Ureter (tissue), 1 donor: Measurements from ENCODE around the gene CATSPERB. TPM values are rescaled to one million over a fixed set of nuclear protein-coding genes. Genes with fewer than 3 reads are reported as not detected.
"Not testable (repeated sequence)": the region's sequence is repeated elsewhere in the genome, so short reads cannot be mapped to it uniquely, and the experiment has no call there.

Experiments used
- DNase-seq: peaks from one replicate; pipeline ENCODE4 v3.0.0-alpha.2; 2020; ENCODE audit warnings: low spot score
- total RNA-seq: library from RNA; stranded (reverse); gene quantifications from one replicate; pipeline ENCODE4 v1.2.4, GENCODE V29; 2023
- donor health status: DM: yes; HTN: yes; CAD: no.

Gene CATSPERB
- total RNA-seq, 1 donor from 2014 or later = 7.3 TPM

DNA sequence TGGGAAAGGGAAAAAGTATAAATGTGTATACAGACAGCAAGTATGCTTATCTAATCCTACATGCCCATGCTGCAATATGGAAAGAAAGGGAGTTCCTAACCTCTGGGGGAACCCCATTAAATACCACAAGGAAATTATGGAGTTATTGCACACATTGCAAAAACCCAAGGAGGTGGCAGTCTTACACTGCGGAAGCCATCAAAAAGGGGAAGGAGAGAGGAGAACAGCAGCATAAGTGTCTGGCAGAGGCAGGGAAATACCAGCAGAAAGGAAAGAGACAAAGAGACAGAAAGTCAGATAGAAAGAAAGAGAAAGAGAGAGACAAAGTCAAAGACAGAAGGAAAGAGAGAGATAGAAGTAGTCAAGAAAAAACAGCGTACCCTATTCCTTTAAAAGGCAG lies 64.8 kb downstream of the CATSPERB start:
- DNase-seq = not testable (repeated sequence)

DNA sequence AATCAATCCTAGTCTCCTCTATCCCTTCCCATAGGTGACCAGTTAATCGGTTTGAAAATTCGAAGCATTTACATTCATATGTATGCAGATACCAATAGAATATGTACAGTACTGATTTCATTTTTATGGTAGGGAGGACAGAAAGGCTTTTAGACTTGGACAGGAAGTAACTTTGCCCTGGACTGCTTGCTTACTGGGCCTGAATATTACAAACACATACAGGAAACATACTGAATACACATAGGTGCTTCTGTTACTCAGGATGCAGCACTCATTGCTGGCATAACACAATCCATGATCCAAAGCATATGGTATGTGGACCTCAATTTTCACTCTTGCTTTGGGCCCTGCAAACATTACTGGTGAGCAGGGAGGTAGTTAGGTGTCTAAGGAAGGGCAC lies 71.1 kb downstream of the CATSPERB start:
- no peak for DNase-seq

DNA sequence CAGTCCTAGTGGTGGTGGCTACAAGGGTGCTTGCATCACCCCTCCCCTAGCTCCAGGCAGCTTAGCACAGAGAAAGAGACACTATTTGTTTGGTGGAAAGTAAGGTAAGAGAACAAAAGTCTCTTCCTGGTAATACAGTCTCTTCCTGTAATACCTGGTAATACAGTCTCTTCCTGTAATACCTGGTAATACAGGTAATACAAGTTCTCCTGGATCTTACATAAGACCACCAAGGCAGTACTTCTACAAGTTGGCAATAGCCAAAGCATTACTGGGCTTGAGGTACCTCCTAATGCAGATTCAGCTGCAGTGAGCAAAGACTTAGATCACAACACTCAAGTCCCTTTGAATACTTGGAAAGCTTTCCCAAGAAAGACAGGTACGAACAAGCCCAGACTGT lies 77.0 kb downstream of the CATSPERB start:
- DNase-seq = no peak

DNA sequence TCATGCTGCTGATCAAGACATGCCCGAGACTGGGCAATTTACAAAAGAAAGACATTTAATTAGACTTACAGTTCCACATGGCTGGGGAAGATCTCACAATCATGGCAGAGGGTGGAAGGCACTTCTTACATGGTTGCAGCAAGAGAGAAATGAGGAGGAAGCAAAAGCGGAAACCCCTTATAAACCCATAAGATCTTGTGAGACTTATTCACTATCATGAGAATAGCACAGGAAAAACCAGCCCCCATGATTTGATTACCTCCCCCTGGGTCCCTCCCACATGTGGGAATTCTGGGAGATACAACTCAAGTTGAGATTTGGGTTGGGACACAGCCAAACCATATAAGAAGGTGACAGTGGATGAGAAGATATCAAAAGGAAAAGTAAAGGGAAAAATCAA lies 78.4 kb downstream of the CATSPERB start:
- DNase-seq = no peak

DNA sequence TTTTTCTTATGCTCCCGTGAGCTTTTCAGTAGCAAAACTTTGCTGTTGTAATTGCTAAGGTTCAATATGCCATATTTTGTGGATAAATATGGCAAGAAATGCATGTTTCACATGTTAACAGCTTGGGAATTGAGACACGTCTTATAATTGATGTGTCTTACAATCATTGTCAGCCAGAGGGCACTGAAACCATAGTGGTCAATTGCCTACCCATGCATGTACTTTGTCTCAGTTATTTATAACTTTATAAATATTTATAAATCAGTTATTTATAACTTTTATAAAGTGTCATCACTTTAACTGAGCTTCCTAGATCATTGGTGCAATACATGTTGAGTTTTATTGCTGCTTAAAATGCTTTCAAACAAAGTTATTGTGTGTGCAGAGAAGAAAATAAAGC lies 82.0 kb downstream of the CATSPERB start:
- DNase-seq = no peak

DNA sequence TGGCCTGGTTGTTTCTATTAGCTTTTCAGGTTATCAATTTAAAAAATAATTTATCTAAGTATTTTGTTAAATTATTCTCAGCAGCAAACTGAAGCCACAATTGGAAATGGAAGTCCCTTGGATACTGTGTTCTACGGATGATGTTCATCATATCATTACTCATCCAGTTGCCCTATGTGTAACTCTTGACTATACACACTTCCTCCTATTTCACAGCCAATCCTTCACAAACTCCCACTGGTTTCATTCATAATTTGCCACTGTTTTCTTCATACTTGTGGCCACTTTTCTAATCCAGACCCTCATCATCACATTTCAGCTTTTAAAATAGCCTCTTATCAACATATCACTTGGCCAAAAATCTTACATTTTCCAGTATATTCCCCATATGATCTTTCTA lies 84.0 kb downstream of the CATSPERB start:
- DNase-seq = no peak

DNA sequence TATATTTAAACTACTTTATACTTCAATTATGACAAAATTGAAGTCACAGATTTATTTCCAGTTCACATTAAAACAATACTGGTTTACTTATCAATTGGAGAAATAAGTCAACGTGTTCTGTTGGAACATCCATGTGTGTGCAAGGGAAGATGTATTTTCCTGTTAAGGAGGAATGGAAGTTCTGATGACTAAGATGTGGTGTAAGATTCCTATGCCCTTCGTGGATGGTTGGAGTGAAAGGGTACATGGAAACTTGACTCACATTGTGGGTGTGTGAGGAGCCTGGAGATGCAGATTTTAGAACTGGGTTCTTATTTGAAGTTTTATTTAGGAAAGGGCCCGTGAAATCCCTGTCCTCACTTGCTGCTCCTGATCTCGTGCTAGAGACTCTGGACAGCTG lies 95.3 kb downstream of the CATSPERB start:
- DNase-seq = no peak

DNA sequence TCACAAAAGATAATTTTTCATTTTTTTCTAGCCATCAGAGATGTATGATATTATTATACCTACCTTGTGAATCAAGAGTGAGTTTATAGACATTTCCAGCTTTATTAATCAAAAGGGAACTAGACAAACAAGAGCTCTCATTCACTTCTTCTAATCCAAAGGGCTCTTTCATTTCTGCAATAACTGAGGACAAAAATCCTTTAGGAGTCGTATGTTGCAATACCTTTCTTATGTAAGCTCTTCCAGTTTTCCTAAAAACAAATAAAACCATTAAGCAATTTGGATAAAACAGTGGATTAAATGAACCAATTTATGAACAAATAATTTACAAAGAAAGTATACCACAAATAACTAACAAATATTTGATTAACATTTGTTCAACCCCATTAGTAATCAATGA lies 107.1 kb downstream of the CATSPERB start:
- no peak for DNase-seq

DNA sequence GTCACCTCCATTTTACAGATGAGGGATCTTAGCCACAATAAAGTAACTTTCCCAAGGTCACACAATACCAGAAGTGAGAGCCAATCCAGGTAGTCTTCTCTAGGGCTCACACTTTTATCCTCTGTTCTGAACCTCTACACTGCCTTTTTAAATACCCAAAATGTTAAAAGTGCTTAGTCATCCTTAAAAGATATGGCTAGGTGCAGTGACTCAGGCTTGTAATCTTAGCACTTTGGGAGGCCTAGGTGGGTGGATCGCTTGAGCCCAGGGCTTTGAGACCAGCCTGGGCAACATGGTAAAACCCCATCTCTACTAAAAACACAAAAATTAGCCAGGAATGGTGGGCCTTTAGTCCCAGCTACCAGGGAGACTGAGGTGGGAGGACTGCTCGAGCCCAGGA lies 117.7 kb downstream of the CATSPERB start:
- DNase-seq = no peak

DNA sequence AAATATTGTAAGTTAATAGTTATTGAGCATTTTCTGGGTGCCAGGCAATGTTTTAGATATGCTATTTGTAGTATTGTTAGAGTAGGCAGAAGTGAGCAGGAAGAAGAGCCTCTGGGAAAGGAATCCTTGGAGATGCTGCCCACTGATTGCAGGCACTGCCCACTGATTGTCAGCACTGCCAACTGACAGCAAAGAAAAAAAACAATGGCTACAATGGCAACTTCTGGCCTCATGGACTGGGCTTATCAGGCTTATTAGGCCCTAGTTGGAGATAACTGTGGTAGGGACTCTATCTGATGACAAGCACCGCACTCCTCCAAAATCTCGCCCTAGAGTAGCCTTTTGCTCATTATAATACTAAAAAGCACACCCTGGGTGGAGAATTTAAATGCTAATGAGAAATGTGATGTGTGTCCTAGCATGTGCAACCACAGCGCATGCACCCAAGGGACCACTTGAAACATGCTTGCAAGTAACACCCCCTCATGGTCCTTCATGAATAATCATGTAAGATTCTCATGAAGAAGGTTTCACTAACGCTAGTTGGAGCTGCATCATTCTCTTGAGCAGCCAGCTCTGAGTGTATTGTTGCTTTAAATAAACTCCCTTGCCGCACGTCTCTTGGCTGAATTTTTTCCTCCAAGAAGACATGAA lies 118.3 kb downstream of the CATSPERB start:
- no peak for DNase-seq

DNA sequence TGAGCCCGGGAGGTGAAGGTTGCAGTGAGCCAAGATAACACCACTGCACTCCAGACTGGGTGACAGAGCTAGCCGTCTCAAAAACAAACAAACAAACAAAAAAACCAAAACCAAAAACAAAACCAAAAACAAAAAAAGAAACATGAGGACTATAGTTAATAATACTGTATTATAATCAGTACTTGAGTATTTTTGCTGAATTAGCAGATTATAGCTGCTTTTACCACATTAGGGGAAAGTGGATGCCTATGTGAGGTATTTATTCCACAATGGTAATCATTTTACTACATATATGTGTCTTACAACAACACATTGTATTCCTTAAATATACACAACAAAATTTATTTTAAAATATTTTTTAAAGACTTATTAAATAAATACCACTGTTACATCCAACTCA lies 120.4 kb downstream of the CATSPERB start:
- no peak for DNase-seq

DNA sequence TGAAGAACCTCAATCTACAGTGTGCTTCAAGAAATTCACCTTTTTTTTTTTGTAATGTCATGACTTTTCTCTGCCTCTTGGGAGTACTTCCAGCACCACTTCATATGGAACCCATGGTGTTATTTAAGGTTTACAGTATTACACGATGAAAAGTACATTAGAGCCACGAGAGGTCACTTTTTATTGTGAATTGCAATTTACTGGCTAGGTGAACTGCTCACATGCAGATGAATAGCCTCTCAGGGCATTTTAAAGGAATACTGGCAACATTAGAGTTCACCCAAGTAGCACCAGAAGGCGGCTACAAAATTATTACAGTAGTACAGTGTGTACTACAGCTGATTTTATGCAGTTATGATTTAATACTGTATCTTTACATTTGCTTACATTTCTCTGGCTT lies 122.7 kb downstream of the CATSPERB start:
- DNase-seq = no peak

DNA sequence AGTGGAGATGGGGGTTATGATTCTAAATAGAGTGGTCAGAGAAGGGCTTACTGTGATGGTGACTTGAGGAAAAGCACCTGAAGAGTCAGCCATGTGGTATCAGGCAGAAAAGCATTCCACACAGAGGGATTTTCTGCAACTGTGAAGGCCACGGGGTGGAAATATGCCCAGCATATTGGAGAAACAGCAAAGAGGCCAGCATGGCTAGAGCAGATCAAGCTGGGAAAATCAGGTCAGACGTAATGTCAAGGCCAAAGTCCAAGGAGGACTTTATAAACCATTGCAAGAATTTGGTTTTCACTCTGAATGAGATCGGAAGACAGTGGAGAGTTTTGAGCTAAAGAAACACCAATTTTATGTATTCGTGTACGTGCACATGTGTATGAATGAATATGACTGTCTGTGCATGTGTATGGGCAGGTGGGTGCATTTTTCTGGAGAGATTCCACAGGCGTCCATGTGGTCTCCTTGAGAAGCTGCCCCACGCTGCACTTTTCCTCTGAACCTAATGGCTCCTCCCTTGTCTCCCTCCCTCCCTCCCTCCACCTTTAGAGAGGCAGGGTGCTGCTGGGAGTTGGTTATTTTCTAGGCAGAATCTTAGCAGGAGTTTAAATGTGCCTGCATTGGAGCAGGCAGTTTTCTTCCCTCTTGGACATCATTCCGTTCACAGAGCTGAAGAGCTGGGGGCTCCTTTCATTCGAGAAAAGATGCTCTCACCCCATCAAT lies 124.4 kb downstream of the CATSPERB start:
- no peak for DNase-seq

DNA sequence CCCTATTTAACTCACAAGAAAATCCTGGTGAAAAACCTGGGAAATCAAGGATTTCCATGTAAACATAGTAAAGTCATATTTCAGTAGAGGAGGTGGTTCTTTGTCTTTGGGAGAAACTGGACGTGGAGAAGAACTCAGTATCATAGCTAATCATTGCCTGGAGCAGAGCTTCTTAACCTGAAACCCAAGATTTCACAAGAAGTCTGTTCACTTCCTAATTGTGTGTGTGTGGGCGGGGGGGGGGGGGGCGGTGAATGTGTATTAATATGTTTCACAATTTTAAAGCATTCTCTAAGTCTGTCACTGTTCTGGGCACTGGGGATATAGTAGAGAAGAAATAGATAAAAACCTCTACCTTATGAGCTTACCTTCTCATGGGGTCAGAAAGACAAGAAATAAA lies 125.0 kb downstream of the CATSPERB start:
- no peak for DNase-seq

DNA sequence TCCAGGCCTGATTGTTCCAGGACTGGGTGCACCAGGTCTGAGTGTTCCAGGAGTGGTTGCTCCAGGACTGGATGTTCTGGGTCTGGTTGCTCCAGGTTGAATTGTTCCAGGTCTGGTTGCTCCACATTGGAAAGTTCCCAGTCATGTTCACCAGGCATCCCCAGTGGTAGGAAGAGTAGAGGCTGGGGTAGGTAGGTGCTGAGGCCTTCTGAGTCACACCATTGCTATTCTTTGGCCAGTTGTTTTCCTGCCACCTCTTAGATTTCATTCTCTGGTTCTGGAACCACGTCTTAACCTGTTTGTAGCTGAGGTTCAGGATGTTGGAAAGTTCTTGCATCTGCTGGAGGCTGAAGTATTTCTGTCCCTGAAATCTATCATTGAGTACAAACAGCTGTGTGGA lies 127.3 kb downstream of the CATSPERB start:
- DNase-seq = not testable (repeated sequence)

DNA sequence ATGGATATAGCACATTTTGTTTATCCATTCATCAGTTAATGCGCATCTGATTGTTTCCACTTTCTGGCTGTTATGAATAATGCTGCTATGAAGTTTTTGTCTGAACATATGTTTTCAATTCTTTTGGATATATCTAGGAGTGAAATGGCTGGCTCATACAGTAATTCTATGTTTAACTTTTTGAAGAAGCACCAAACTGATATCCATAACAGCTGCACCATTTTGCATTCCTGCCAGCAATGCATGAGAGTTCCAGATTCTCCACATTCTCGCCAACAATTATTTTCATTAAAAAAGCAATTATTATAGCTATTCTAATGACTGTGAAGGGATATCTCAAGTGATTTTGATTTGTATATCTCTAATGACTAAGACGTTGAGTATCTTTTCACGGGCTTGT lies 131.9 kb downstream of the CATSPERB start:
- DNase-seq = no peak

DNA sequence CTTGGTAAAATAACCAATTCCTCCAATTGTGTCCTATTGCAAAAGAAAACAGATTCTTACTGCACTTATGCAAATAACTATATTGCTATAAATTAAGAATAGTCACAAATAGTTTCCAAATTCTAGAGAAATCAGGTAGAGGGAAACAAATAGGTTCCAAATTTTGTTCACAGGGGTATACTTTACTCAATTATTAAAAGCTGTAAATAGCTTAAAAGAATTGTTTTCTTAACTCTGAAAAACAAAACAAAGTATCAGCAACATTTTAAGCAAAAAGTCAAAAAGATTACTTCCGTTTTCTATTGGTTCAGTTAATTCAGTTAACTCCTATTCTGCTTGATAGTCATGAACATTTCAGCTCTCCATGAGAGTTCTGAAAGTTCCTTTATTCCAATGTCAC lies 136.2 kb downstream of the CATSPERB start:
- no peak for DNase-seq

DNA sequence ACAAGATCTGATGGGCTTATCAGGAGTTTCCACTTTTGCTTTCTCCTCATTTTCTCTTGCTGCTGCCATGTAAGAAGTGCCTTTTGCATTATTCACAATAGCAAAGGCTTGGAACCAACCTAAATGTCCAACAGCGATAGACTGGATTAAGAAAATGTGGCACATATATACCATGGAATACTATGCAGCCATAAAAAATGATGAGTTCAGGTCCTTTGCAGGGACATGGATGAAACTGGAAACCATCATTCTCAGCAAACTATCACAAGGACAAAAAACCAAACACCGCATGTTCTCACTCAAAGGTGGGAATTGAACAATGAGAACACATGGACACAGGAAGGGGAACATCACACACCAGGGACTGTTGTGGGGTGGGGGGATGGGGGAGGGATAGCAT lies 137.9 kb downstream of the CATSPERB start:
- not testable (repeated sequence) for DNase-seq

DNA sequence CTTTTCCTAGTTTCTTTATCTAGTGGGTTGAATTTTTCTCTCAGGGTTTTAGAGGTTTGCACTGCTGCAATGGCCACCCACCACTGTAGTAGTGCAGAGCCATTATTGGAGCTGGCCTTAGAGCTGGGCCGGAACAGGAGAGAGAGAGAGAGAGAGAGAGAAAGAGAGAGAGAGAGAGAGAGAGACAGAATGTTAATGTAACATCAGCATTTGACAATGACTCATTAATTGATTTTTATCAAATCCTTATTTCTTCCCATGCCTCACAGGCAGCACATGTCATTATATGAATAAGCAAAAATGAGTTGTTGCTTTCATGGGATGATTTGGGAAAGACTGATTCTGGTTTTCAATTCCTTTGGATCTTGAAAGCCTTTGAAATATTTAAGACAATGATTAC lies 145.5 kb downstream of the CATSPERB start:
- no peak for DNase-seq

DNA sequence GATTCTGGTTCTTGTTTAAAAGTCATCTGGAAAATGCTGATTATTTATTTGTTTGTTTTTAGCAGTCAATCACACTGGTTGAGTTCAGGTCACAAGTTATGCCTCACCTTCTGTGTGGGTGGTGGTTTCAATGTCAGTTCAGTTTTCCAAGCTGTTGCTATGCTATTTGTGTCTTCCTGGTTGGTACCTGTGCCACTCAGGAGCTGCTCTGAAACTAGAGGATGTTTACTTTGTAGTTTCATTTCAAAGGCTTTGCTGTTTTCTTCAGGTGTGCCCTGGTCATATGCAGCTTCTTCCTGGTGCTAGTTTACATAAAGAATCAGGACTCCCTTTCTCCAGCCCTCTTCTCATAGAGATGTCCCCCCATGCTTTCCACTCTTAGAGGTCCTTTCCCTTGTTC lies 146.0 kb downstream of the CATSPERB start:
- DNase-seq = no peak

DNA sequence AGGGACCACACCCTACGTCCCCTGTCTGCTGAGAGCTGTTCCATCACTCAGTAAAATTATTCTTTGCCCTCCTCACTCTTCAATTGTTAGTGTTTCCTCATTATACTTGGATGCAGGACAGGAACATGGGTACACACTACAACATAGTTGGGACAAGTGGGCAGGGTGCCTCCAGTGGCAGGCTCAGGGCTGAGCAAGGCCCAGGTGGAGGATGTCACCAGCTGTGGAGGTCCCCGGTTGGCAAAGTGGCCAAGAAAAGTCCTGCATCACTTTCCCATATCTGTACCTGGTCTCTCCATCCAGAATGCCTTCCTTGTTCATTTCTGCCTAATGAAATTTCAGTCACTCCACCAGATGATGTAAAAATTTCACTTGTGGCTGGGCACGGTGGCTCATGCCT lies 149.1 kb downstream of the CATSPERB start:
- DNase-seq = no peak

DNA sequence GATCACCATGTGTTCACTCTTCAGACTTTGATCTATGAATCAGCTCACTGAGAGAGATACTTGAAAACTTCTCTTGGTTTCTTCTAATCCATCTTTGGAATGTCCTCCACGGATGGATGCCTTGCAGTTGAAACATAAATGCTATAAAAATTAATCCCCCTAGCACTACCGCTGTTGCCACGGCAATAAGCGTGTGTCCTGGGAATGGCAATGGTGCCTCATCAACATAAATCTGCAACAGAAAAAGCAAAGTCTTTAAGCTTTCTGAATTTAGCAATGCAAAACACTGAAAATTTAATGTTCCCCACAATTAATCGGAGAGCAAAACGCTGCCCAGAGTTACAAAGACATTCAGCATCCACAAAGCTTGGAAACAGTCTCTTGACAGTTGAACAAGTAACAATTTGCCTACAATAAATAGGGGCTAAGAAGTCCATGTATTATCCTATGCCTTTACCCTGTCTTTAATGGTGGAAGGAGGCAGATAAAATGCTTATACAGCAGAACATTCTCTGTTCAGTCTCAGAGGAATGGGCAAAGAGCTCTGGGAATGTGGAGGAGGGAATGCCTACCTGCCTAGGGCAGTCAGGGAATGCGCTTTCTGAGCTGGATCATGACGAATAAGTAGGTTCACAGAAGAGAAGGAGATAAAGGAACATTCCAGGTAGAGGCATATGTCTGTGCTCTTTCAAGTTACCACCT lies 150.9 kb downstream of the CATSPERB start:
- DNase-seq = no peak

DNA sequence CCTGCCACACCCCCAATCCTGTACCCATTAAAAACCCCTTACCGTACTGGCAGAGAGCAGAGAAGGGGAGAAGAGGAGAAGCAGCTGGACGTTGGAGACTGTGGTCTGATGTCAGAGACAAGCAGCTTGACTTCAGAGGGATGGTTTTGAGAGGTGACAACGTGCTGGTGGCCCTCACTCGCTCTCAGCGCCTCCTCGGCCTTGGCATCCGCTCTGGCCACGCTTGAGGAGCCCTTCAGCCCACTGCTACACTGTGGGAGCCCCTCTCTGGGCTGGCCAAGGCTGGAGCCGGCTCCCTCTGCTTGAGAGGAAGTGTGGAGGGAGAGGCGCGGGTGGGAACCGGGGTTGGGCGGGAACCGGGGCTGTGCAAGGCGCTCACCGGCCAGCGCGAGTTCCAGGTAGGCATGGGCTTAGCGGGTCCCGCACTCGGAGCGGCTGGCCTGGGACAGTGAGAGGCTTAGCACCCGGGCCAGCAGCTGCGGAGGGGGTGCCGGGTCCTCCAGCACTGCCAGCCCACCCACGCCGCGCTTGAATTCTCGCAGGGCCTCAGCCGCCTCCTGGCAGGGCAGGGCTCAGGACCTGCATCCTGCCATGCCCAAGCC lies 154.2 kb downstream of the CATSPERB start:
- DNase-seq = no peak
